Bronchial epithelial cell (primary cell): ENCODE results near the gene CKMT2. TPM values are rescaled to one million over a fixed set of nuclear protein-coding genes. Genes with fewer than 3 reads are reported as not detected.
A peak's percentile ranks its signal among the peaks of the same experiment; 100 is the strongest.

Experiments used
- DNase-seq: peaks from one replicate; pipeline ENCODE4 v3.0.0-alpha.2; 2010; ENCODE audit warnings: low read depth
- FAIRE-seq: peaks from 2 replicates; lab custom pipeline; 2011; peaks lifted over from hg19 to GRCh38; lab: Jason Lieb, UNC
- H3K27me3 ChIP-seq: 2 replicates; pipeline ENCODE4 v1.5.1; 2011; ENCODE audit warnings: low read length; ENCODE audit not compliant: control insufficient read depth, insufficient read depth
- H3K36me3 ChIP-seq: 2 replicates; pipeline ENCODE4 v1.5.1; 2011; ENCODE audit warnings: low read length; ENCODE audit not compliant: control insufficient read depth, insufficient read depth
- H3K4me3 ChIP-seq: 2 replicates; pipeline ENCODE4 v1.5.1; 2011; ENCODE audit warnings: mild to moderate bottlenecking, low read depth, low read length, control low read depth
- CTCF ChIP-seq: IDR thresholded peaks from 2 replicates; pipeline ENCODE4 v1.5.1; 2011; ENCODE audit warnings: mild to moderate bottlenecking, moderate library complexity, low read length, control low read depth, inconsistent platforms; ENCODE audit not compliant: insufficient read depth, severe bottlenecking
- total RNA-seq: library from RNA; depleted of rRNA; stranded (reverse); fragments of >200 nt; gene quantifications from 2 replicates; pipeline ENCODE4 v1.2.1, GENCODE V29; 2014

The CKMT2 gene
- total RNA-seq, 1 donor from 2014 or later, result not detected

GRCh38 chr5:81238460-81238859 lies 5.3 kb downstream of the CKMT2 start:
- Histone ChIP-seq H3K36me3 (no peaks in the 10 kb centered on the region), H3K27me3 (no peaks in the 10 kb centered on the region), H3K4me3 (no peak overlapping the region)
- DNase-seq, result no peak
- no peak for FAIRE-seq
- no peak for TF ChIP-seq CTCF

- Histone ChIP-seq H3K36me3 (no peaks in the 10 kb centered on the region), H3K27me3 (no peaks in the 10 kb centered on the region), H3K4me3 (no peak overlapping the region)
- FAIRE-seq (peak; percentile 64), DNase-seq (no peak)
- peak; percentile 3 for TF ChIP-seq CTCF
Measured at GRCh38 chr5:81239613-81240012, 6.5 kb downstream of the CKMT2 start.

- H3K4me3 ChIP-seq, result no peak overlapping the region
- no peaks in the 10 kb centered on the region for H3K36me3 ChIP-seq
- H3K27me3 ChIP-seq, result no peaks in the 10 kb centered on the region
- FAIRE-seq, result no peak
- no peak for DNase-seq
- TF ChIP-seq CTCF, result no peak
Measured at GRCh38 chr5:81241001-81241400, 7.9 kb downstream of the CKMT2 start.

- peak; percentile 28 for FAIRE-seq
- Histone ChIP-seq H3K27me3 (no peaks in the 10 kb centered on the region), H3K4me3 (no peak overlapping the region), H3K36me3 (no peaks in the 10 kb centered on the region)
- no peak for DNase-seq
- no peak for TF ChIP-seq CTCF
Measured at GRCh38 chr5:81241961-81242648, 9.0 kb downstream of the CKMT2 start.

GRCh38 chr5:81242906-81243436 lies 9.8 kb downstream of the CKMT2 start:
- no peak overlapping the region for H3K4me3 ChIP-seq
- no peaks in the 10 kb centered on the region for H3K36me3 ChIP-seq
- no peaks in the 10 kb centered on the region for H3K27me3 ChIP-seq
- DNase-seq, result no peak
- TF ChIP-seq CTCF, result no peak
- no peak for FAIRE-seq
